AG04449 (cell line): Measurements from ENCODE around the gene ZG16.
"Not testable (repeated sequence)": the region's sequence is repeated elsewhere in the genome, so short reads cannot be mapped to it uniquely, and the experiment has no call there.

Experiments
- CTCF ChIA-PET: fragments of 350-600 bp; formaldehyde crosslinking; extraction: SDS; loops from one replicate; lab custom pipeline; 2021; ENCODE audit warnings: antibody characterized with exemption; lab: Yijun Ruan, JAX
- POLR2A ChIA-PET: fragments of 400-600, 350-600 bp; formaldehyde crosslinking; extraction: SDS; loops from one replicate; lab custom pipeline; 2020; ENCODE audit warnings: antibody characterized with exemption, inconsistent platforms; lab: Yijun Ruan, JAX
- DNase-seq: peaks from one replicate; pipeline ENCODE4 v3.0.0-alpha.2; 2010; ENCODE audit warnings: low read depth, low spot score
- H3K4me3 ChIP-seq: 2 replicates; pipeline ENCODE4 v1.5.1; 2011; ENCODE audit warnings: low read depth, mild to moderate bottlenecking, control low read depth, low read length
- CTCF ChIP-seq: IDR thresholded peaks from one replicate; pipeline ENCODE4 v1.5.1; 2011; ENCODE audit warnings: mild to moderate bottlenecking, moderate library complexity, low read length, control low read depth, inconsistent platforms; ENCODE audit not compliant: insufficient read depth; ENCODE audit errors: missing control alignments

Gene ZG16

GRCh38 chr16:29743827-29744531 is 34.1 kb upstream of the ZG16 start:
- POLR2A ChIA-PET, result no interaction called here
- no peak for TF ChIP-seq CTCF
- no peak for DNase-seq
- CTCF ChIA-PET, result interaction anchor here (0.7 to 1.8 kb wide), 2 partner anchors 14 to 42 kb away, joined by 3 to 5 read pairs; no protein-coding TSS in a partner anchor
- H3K4me3 ChIP-seq, result no peak overlapping the region

- ChIA-PET POLR2A (no interaction called here), CTCF (interaction anchor here (0.7 to 1.8 kb wide), 2 partner anchors 15 to 41 kb away, joined by 3 to 5 read pairs; no protein-coding TSS in a partner anchor)
- no peak overlapping the region for H3K4me3 ChIP-seq
- TF ChIP-seq CTCF, result no peak
- DNase-seq, result no peak
These were observed 33.4 kb upstream of the ZG16 start for GRCh38 chr16:29744541-29745101.

- no peak for TF ChIP-seq CTCF
- POLR2A ChIA-PET, result no interaction called here
- H3K4me3 ChIP-seq, result no peak overlapping the region
- DNase-seq, result no peak
- CTCF ChIA-PET, result interaction anchor here (2.4 kb wide), 1 partner anchor 40 kb away, joined by 5 read pairs; no protein-coding TSS in a partner anchor
These were observed 32.8 kb upstream of the ZG16 start for GRCh38 chr16:29745121-29745852.

GRCh38 chr16:29745853-29746345 is 32.2 kb upstream of the ZG16 start, which contains the start of gene C16orf54:
TSS of gene C16orf54 (minus strand) at chr16:29745990. CDS start at chr16:29744951, 1,039 bp downstream.
- ChIA-PET POLR2A (no interaction called here), CTCF (interaction anchor here (2.4 kb wide), 1 partner anchor 39 kb away, joined by 5 read pairs; no protein-coding TSS in a partner anchor)
- no peak for DNase-seq
- TF ChIP-seq CTCF, result no peak
- no peak within 1 kb of the TSS for H3K4me3 ChIP-seq

- H3K4me3 ChIP-seq, POLR2A ChIA-PET, DNase-seq: not testable (repeated sequence)
- CTCF ChIA-PET, result interaction anchor here (0.7 to 2.4 kb wide), 2 partner anchors 22 to 38 kb away, joined by 3 to 5 read pairs; no protein-coding TSS in a partner anchor
These were observed 31.5 kb upstream of the ZG16 start for GRCh38 chr16:29746518-29746917.

- ChIA-PET CTCF (interaction anchor here (1.4 to 2.4 kb wide), 2 partner anchors 37 to 39 kb away, joined by 3 to 5 read pairs; no protein-coding TSS in a partner anchor), POLR2A (no interaction called here)
- no peak for DNase-seq
- no peak overlapping the region for H3K4me3 ChIP-seq
- no peak for TF ChIP-seq CTCF
These were observed 29.9 kb upstream of the ZG16 start for GRCh38 chr16:29747947-29748759.

- DNase-seq, H3K4me3 ChIP-seq, POLR2A ChIA-PET: not testable (repeated sequence)
- CTCF ChIA-PET, result interaction anchor here (1.4 kb wide), 1 partner anchor 39 kb away, joined by 3 read pairs; no protein-coding TSS in a partner anchor
These were observed 29.3 kb upstream of the ZG16 start for GRCh38 chr16:29748760-29749149.
